ENCODE data around the gene HNRNPUL1.

- TF ChIP-seq CTCF (IDR thresholded peaks at IDR 0.05) (no peak), ZFX (IDR thresholded peaks at IDR 0.05; ENCODE audit: borderline replicate concordance) (no peak)
Observed at GRCh38 chr19:41300555-41300954, 36.4 kb downstream of the HNRNPUL1 start.
